Stimulated activated CD8-positive, alpha-beta memory T cell treated with anti-CD3 and anti-CD28 coated beads, Interleukin-2, amount 100 ng/mL, for 48 hours (primary cell): ENCODE measurements around the gene THEMIS2.
A peak's percentile ranks its signal among the peaks of the same experiment; 100 is the strongest.
"Not testable (repeated sequence)": the region's sequence is repeated elsewhere in the genome, so short reads cannot be mapped to it uniquely, and the experiment has no call there.

Source experiments
- DNase-seq, 2 donors: peaks; one replicate each; pipeline ENCODE4 v3.0.0-alpha.2; 2020; ENCODE audit warnings: low read depth in 2 of 2

THEMIS2 gene

GRCh38 chr1:27872059-27872801 is at the start of gene THEMIS2:
Gene THEMIS2, plus strand, starts transcription at chr1:27872544. Its CDS starts 28 bp downstream, at chr1:27872572.
- peak; percentile 73 to 80 for DNase-seq

- no peak for DNase-seq
These were observed 48.6 kb upstream of the THEMIS2 start for GRCh38 chr1:27823784-27824183.

GRCh38 chr1:27824411-27824810 is 47.9 kb upstream of the THEMIS2 start:
- DNase-seq = no peak

GRCh38 chr1:27829339-27829960 is 42.9 kb upstream of the THEMIS2 start:
- not testable (repeated sequence) for DNase-seq

GRCh38 chr1:27830621-27831440 is 41.5 kb upstream of the THEMIS2 start, which contains the start of gene PPP1R8:
Gene PPP1R8, plus strand, starts transcription at chr1:27830782. Its CDS starts 54 bp downstream, at chr1:27830836.
- DNase-seq = peak; percentile 85 to 88

- DNase-seq = no peak
These were observed 40.6 kb upstream of the THEMIS2 start for GRCh38 chr1:27831568-27832410.

GRCh38 chr1:27832762-27833161 is 39.6 kb upstream of the THEMIS2 start:
- DNase-seq = no peak

- DNase-seq = no peak
These were observed 38.9 kb upstream of the THEMIS2 start for GRCh38 chr1:27833470-27833869.

GRCh38 chr1:27835046-27835445 is 37.3 kb upstream of the THEMIS2 start:
- no peak for DNase-seq

- no peak for DNase-seq
These were observed 36.8 kb upstream of the THEMIS2 start for GRCh38 chr1:27835501-27835900.

- DNase-seq = no peak
These were observed 22.4 kb upstream of the THEMIS2 start for GRCh38 chr1:27849951-27850350.

GRCh38 chr1:27855085-27855484 is 17.3 kb upstream of the THEMIS2 start:
- DNase-seq = no peak

GRCh38 chr1:27856561-27857343 is 15.6 kb upstream of the THEMIS2 start:
- no peak for DNase-seq

GRCh38 chr1:27857552-27857951 is 14.8 kb upstream of the THEMIS2 start:
- not testable (repeated sequence) for DNase-seq

- DNase-seq = peak; percentile 62 to 82
These were observed 14.0 kb upstream of the THEMIS2 start for GRCh38 chr1:27858072-27858948.

GRCh38 chr1:27858949-27859576 is 13.3 kb upstream of the THEMIS2 start:
- no peak for DNase-seq

GRCh38 chr1:27861436-27861835 is 10.9 kb upstream of the THEMIS2 start:
- DNase-seq = no peak

- DNase-seq = no peak
These were observed 10.3 kb upstream of the THEMIS2 start for GRCh38 chr1:27862004-27862403.
